T follicular helper cell (primary cell): ENCODE results near the gene COL9A3.

ENCODE experiments used
- DNase-seq: peaks from one replicate; pipeline ENCODE4 v3.0.0-alpha.2; 2020; ENCODE audit warnings: low read depth

Gene COL9A3

GRCh38 chr20:62778601-62779416 lies 38.0 kb upstream of the COL9A3 start:
- no peak for DNase-seq

GRCh38 chr20:62779417-62779685 lies 37.5 kb upstream of the COL9A3 start:
- DNase-seq: no peak

- DNase-seq: no peak
Observed at GRCh38 chr20:62780204-62780603, 36.6 kb upstream of the COL9A3 start.

- no peak for DNase-seq
Observed at GRCh38 chr20:62780696-62781095, 36.2 kb upstream of the COL9A3 start.

GRCh38 chr20:62782149-62782892 lies 34.5 kb upstream of the COL9A3 start:
- no peak for DNase-seq

GRCh38 chr20:62782893-62783278 lies 34.0 kb upstream of the COL9A3 start:
- no peak for DNase-seq

GRCh38 chr20:62784497-62784896 lies 32.4 kb upstream of the COL9A3 start:
- no peak for DNase-seq

GRCh38 chr20:62785393-62785792 lies 31.5 kb upstream of the COL9A3 start:
- DNase-seq: no peak

- no peak for DNase-seq
Observed at GRCh38 chr20:62786157-62786556, 30.7 kb upstream of the COL9A3 start.

- no peak for DNase-seq
Observed at GRCh38 chr20:62787321-62787720, 29.5 kb upstream of the COL9A3 start.

GRCh38 chr20:62787866-62788265 lies 29.0 kb upstream of the COL9A3 start:
- DNase-seq: no peak

GRCh38 chr20:62788607-62789006 lies 28.2 kb upstream of the COL9A3 start:
- DNase-seq: no peak

GRCh38 chr20:62790075-62790474 lies 26.8 kb upstream of the COL9A3 start:
- no peak for DNase-seq

- DNase-seq: peak; percentile 44
Observed at GRCh38 chr20:62791301-62792181, 25.3 kb upstream of the COL9A3 start.

- DNase-seq: no peak
Observed at GRCh38 chr20:62792182-62792939, 24.5 kb upstream of the COL9A3 start.

- DNase-seq: no peak
Observed at GRCh38 chr20:62792940-62793756, 23.7 kb upstream of the COL9A3 start.

GRCh38 chr20:62793757-62794006 lies 23.2 kb upstream of the COL9A3 start:
- no peak for DNase-seq

- DNase-seq: peak; percentile 84
Observed at GRCh38 chr20:62794007-62794724, 22.7 kb upstream of the COL9A3 start.

GRCh38 chr20:62795023-62795761 lies 21.7 kb upstream of the COL9A3 start:
- DNase-seq: peak; percentile 45
